Activated CD8-positive, alpha-beta memory T cell treated with anti-CD3 and anti-CD28 coated beads for 36 hours (primary cell): ENCODE results near the gene ALDH1A1. TPM values are rescaled to one million over a fixed set of nuclear protein-coding genes. Genes with fewer than 3 reads are reported as not detected.

Source experiments
- CTCF ChIA-PET: fragments of 350-600 bp; sonication (Branson Sonifier 250); formaldehyde crosslinking; loops from one replicate; lab custom pipeline; 2021; ENCODE audit warnings: antibody characterized with exemption; lab: Charles Lee
- POLR2A ChIA-PET: fragments of 350-600 bp; sonication (Branson Sonifier 250); formaldehyde crosslinking; loops from one replicate; lab custom pipeline; 2021; ENCODE audit warnings: antibody characterized with exemption; lab: Charles Lee
- total RNA-seq, 2 experiments: library from RNA; stranded (reverse); gene quantifications; one replicate each; pipeline ENCODE4 v1.2.3, GENCODE V29; 2021

ALDH1A1 gene
- total RNA-seq, 2 experiments from 2014 or later: not detected

DNA sequence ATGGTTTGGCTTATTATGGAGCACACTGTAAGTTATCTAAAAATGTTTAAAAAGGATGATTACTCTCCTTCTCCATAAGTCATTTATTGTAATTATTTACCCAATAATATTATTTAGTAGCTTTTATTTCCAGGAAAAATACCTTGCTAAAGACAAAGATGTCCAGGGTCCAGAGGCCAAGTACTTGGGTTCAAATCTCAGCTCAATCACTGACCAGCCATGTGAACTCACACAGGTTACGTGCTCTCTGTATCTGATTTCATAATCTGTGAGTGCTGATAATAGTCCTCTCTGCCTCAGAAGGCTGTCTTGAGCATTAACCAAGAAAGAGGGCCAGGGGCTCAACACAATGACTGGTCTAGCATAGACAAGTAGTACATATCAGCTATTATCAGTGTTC, 27.0 kb downstream of the ALDH1A1 start:
- ChIA-PET POLR2A (no interaction called here), CTCF (no interaction called here)

DNA sequence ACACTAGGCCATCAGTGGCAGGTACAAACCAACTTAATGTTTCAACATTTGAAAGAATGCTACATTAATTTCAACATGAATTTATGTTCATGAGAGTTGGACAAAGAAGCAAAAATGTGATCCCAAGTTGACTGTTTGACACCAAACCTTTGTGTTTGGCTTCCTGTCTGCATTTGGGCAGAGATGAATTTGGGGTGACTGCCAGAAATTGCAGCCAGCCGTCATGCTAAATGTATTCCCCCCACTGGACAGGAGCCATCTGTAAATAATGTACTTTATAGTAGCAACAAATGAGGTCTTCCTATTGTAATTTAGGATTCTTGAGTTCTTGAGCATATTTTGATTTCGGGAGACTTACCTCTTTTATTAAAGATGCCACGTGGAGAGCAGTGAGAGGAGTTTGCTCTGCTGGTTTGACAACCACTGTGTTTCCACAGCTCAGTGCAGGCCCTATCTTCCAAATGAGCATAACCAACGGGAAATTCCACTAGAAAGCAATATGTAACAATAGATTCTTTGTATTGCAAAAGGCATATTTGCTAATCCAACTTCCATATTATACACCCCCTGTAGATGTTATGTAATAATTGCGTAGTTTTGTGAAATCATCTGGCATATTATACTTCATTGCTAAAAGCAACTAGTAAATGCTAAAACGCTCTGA, 27.6 kb downstream of the ALDH1A1 start:
- CTCF ChIA-PET: no interaction called here
- POLR2A ChIA-PET: no interaction called here

DNA sequence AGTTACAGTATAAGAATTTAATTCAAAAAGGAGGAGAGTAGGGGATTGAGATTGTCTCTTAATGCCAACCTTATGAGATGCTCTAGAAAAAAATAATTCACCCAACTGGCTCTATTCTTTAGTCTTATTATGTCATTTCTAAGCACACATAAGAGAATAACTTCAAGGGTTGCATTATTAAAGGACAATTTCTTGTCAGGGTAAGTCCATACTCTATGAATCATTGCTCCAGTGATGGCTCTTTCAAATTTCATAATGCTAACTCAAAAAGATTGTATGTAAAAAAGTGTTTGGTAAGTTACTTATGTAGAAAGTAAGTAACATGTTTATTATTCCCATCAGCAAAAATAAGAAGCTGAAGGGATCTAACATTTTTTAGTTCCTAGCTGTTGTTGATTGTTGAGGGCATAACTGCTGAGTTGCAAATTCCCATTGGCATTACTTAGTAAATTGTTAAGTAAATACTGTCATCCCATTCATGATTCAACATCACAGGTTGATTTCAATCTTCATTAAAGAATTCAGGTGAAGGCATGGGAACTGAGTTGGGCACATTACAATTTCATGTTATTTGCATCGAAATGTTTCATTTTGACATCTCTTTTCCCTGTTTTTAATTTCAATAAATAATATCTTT, 28.6 kb downstream of the ALDH1A1 start:
- POLR2A ChIA-PET: no interaction called here
- CTCF ChIA-PET: no interaction called here

DNA sequence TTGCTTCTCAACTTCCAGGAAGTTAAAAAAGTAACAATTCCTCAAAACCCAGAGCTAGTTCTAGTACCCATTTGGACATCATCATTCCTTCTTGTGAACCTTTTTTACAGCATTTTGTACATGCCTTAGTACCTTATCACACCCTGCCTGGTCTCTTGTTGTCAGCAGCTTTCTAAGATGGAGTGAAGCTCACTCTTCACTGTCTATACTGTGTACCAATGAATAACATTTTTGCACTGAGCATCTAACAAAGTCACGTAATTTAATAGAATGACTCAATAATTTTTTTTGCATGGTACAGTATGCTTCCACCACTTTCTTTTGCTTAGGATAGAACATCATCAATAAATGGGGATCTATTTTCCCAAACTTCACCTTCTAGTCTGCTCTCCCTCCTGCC, 29.8 kb downstream of the ALDH1A1 start:
- CTCF ChIA-PET: no interaction called here

DNA sequence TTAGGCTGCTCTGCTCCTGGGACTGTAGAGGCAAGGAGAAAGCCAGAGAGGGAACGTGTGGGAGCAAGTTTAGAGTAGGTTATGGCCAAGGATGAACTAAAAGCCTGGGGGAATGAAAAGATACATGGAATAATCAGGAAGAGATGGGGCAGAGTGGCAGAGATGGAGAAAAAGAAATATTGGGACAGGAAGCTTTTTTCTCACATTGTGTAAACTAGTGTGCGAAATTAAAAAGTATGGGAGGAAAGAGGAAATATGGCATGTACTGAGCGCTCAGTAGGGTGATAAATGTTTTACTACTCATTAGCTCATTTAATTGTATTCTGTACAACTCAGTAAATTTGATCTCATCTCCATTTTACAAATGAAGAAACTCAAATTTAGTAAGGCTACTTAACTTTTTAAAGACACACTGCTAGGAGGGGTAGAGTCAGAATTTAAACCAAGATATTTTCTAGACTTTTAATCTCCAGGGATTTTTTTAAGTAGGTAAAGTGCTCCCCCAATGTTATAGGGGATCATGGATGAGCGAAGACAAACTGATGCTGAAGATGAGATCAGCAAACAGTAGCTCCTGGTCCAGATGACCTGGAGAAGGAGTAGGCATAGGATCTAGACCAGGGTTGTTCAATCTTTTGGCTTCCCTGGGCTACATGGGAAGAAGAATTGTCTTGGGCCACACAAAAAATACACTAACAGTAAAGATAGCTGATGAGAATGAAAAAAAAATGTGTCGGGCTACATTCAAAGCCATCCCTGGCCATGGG, 30.8 kb downstream of the ALDH1A1 start:
- ChIA-PET POLR2A (no interaction called here), CTCF (no interaction called here)

More for the DNA sequence above, 29.8 kb downstream of the ALDH1A1 start:
- POLR2A ChIA-PET: no interaction called here

DNA sequence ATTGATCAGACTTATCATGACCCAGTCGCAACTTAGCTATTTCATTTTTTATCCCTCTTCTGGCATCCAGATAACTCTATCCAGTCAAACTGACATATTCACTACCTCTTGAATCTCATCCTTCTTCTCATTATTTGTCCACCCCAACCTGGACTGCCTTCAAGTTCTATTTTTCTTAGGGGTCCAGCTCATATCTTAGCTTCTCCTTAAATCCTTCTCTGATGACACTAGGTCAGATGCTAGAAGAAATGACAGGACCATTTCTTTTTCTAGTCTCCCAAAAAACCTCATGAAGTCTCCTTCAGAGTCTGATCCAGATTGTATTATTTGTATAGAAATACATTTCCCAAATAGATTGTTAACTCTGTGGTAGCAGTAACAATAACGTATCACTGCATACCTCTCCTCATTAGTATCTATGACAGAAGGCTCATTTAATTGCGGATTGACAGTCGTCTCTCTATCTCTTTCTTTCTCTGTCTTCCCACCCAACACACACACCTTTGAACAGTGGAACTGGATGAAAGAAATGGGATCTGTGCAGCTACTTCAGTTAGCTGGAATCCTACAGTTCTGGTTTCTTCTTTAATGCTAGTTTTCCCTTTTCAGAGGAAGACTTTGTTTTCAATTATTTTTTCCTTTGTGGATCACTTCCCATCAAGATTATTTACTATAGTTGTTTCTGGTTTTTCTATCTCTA, 33.5 kb downstream of the ALDH1A1 start:
- CTCF ChIA-PET: no interaction called here

DNA sequence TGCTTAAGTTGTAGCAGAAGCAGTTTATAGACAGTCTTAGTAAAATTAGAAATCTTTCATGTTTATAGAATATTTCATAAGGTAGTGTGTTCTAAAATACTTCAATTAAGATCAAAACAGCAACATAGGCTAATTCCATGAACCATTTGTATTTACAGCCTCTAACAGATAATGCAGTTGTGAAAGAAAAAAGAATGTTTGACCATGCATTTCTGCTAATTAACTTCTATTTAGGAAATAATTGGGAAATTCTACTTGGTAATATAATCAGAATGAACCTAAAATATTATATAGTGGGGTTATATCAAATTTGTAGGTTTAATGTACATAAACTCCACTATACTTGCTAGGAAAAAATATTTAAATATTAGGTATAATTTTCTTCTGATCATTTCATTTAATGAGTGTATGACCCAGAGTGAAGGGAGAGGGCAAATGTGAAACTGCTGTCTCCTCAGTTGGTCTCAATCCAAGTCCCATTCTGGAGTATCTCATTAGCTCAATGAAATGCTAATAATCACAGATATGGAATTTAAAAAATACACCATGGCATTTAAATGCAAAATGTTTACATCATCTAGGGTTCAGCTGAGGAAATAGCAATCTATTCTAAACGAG, 34.9 kb downstream of the ALDH1A1 start:
- CTCF ChIA-PET: no interaction called here
- POLR2A ChIA-PET: no interaction called here

More for the DNA sequence above, 33.5 kb downstream of the ALDH1A1 start:
- POLR2A ChIA-PET: no interaction called here

DNA sequence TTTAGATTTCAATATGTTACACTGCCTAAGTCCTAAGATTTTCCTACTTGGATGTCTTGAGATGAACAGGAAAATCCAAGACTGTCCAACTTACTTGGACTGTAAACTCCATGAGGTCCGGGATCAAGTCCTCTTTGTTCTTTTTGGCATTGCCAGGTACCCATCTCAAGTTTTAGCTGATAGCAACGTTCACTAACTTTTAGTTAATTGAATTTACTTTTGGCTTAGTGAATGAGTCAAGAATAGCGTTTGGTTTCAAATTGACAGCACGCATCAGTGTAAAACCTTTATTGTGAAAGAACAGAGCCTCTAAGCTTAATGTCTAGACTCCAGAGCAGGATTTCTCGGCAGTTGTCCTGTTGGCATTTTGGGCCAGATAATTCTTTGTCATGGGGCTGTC, 37.2 kb downstream of the ALDH1A1 start:
- ChIA-PET CTCF (no interaction called here), POLR2A (no interaction called here)

DNA sequence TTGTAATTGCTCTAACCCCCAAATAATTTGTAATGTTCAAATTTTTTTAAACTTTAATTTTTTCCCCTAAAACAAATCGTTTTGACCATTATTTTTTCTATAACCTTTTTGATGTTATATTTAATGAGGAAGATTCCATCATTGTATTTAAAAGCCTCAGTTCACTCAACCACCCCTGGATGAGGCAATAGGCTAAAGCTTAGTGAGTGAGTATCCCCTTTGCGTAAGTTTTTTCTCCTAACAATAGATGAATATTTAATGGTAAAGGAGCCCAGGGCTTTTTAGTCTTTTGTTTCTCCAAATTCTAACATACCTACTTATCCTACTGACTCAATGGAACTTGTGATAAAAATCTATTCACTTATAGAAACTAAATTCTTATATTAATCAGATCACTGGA, 38.1 kb downstream of the ALDH1A1 start:
- POLR2A ChIA-PET: no interaction called here
- CTCF ChIA-PET: no interaction called here

DNA sequence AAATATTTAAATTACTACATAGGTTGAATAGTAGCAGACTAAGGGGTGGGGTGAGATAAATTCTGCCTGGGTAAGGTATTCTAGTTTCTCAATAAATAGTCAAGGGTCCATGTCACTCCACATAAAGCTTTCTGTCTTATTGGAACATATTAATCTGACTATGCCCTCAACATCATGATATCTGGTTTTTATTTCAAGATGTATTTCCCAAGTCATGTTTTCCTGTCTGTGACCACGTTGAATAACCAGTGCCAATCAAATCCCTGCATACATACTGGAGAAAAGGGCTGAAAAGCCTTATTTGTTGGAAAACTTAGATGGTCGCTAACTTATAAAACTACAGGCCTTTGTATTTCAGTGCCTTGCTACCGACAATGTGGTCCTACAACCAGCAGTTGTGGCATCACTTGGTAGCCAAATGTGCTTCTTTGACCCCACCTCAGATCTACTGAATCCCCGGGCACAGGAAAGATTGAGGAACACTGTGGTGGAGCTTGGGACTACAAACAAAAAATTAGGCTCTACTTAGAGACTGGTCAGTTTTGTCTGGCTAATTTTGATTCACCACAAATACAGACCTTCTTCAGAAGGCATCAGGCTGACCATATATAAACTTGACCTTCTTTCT, 39.4 kb downstream of the ALDH1A1 start:
- ChIA-PET POLR2A (no interaction called here), CTCF (no interaction called here)

DNA sequence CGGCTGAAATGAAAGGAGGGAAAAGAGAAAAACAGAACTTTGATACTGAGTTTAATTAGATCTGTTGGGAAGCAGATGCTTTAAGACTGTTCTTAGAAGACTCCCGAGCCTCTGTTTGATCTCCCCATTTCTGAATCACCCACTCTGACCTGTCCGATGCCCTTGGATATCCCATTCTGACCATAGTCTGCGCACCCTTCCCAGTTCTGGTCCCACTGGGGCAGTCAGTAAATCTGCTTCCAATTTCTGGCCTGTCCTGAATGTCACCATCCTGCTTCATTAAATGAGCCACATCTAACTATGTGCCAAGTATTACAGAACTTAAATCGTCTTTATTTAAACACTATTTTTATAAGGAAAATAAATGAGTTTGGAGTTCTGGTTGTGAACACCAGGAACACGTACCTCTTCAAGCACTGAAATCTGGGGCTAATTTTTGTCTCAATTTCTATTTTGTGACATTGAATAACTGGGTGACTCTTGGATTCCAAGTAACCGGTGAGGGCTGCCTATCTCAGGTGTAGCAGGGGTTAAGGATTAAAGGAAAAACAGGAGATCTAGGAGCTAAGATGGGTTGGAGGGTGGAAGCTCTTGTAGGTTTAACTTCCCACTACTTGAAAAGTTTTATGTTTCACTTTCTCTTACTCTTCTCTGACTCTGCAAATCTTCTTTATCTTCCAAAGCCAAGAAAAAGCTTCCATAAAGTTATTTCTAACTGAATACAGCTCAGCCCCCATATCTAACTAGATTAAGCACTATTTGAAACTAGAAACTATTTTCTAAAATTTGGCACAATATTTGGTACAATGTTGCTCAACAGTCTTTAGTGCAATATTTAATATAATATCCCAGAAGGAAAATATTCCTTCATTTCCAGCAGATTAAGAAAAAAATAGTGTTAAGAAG, 40.1 kb downstream of the ALDH1A1 start:
- CTCF ChIA-PET: no interaction called here

DNA sequence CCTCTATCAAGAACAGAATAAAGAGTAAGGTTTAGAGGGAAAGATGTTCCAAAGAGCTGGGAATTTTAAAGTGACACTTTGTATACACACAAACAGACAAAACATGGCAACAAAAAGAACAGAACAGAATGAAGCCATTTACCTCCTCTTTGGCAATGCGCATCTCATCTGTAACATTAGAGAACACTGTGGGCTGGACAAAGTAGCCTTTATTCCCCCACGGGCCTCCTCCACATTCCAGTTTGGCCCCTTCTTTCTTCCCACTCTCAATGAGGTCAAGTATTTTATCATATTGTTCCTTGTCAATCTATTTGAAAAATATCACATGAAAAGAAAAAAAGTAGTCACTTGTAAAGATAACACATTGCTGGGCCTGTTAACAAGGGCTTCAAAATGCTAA, 41.0 kb downstream of the ALDH1A1 start:
- POLR2A ChIA-PET: no interaction called here
- CTCF ChIA-PET: no interaction called here

More for the DNA sequence above, 40.1 kb downstream of the ALDH1A1 start:
- POLR2A ChIA-PET: no interaction called here

DNA sequence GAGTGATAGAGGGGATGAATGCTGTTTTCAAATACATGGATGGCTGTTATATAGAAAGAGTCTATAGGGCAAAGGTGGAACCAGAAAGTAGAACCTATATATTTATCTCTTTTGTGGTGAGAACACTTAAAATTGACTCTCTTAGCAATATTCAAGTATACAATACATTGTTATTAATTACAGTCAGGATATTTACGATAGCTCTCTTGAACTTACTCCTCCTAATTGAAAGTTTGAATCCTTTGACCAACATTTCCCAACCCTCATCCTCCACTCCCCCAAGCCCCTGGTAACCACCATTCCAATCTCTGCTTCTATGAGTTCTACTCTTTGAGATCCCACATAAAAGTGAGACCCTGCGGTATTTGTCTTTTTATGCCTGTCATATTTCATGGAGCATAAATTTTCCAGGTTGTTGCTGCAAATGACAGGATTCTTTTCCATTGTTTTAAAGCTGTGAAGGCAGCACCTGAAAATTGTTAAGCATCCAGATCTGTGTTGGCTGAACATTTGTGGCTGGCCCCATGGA, 41.5 kb downstream of the ALDH1A1 start:
- CTCF ChIA-PET: no interaction called here
- POLR2A ChIA-PET: no interaction called here

DNA sequence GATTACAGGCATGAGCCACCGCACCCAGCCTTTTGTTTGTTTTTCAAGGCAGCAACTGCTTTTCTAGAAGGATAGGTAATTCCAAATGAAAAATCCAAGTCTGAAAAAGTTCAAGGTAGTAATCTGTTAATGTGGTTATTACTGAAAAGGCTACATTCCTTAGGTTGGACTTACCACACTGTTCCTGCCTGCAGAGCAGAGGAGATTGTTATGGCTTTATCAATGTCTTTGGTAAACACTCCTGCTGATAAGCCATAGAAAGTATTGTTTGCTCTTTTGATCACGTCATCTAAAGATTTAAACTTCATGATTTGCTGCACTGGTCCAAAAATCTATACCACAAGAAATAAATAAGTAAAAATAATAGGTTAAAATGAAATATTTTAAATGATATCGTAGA, 43.4 kb downstream of the ALDH1A1 start:
- POLR2A ChIA-PET: no interaction called here
- CTCF ChIA-PET: no interaction called here

DNA sequence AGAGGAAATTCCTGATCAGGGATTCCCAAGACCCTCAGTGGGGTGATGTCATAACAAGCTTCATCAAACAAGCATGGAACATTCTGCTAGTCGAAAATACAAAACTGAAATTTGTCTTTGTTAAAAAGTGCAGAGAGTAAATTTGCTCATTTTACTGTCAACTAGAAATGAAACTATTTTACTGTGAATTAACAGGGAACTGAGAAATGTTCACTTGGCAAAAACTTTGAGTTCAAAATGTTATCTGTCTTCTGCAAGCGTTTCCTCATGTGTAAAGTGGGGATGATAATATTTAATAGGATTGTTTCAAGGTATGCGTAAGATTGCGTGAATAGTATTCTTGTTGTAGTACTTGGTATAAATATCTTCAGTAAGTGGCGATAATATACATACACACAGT, 45.4 kb downstream of the ALDH1A1 start:
- ChIA-PET POLR2A (no interaction called here), CTCF (no interaction called here)

DNA sequence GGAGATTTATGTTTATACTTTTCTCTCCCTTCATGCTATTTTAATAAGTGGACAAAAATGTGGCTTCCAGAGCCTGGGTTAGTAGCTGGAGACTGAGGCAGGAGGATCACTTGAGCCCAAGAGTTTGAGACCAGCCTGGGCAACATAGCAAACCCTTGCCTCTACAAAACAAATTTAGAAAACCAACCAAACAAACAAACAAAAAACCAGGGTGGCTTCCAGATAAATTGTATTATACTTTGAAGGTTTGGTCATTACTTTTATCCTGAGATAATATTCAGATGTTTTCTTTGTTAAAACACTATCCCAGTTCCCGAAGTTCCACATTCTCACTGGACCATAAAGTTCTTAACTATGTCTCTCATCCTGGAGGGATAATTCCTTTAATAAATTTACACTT, 46.0 kb downstream of the ALDH1A1 start:
- ChIA-PET CTCF (no interaction called here), POLR2A (no interaction called here)

DNA sequence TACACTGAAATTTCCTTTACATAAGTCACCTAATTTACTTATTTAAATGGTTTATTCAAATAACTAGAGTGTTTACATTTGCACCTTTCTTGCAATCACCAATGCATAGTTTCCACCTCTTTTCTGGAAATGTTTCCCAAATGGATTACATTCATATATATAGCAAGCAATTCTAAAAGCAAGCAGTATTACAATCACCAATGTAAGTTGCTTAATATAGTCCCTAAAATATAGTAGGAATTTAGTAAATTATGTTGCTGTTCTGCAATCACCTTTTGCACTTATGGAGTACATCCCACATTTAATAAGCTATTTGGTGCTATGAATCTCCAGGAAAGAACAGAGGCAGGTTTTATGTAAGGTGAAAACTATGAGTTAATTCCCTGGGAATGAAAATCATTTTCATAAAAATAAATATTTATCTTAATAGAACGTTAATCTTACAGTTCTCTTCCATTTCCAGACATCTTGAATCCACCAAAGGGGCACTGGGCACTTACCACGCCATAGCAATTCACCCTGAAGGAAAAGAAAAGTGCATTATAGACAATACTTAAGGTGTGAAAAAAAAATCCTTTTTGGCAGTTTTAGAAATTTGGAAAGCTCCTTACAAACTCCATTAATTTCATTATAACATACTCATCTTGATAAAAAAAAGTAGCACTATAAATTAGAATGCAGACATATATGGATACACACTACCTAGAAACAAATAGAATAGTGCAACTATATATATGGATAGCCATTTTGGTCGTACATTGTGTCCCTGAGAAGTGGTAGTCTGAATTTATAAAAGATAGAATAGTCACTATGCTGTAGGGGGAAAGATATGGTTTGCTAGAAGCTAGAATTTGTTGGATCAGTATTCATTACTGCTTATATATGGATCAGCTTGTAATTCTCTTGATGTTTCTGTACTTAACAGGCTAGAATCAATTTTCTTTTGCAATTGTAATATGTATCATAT, 47.1 kb downstream of the ALDH1A1 start:
- ChIA-PET POLR2A (no interaction called here), CTCF (no interaction called here)
